B cell (primary cell): ENCODE measurements around the gene GLIS1. TPM values are rescaled to one million over a fixed set of nuclear protein-coding genes. Genes with fewer than 3 reads are reported as not detected.

Experiments used
- ATAC-seq: fragments of 200-7000 bp; cut with Tn5 transposase; one replicate; pipeline ENCODE4 v1.10.0; 2021; ENCODE audit warnings: low read depth, mild to moderate bottlenecking, moderate number of reproducible peaks, moderate library complexity
- CTCF ChIA-PET: fragments of 350-600 bp; sonication (Branson Sonifier 250); formaldehyde crosslinking; loops from one replicate; lab custom pipeline; 2021; ENCODE audit warnings: antibody characterized with exemption, inconsistent platforms; lab: Charles Lee
- POLR2A ChIA-PET: fragments of 350-600 bp; sonication (Branson Sonifier 250); formaldehyde crosslinking; loops from one replicate; lab custom pipeline; 2021; ENCODE audit warnings: antibody characterized with exemption; lab: Charles Lee
- DNase-seq: peaks from one replicate; pipeline ENCODE4 v3.0.0; 2013
- H2AFZ ChIP-seq: 2 replicates; pipeline ENCODE4 v1.6.1; 2012; ENCODE audit warnings: mild to moderate bottlenecking, low read depth, low read length; ENCODE audit not compliant: insufficient read depth, poor library complexity, severe bottlenecking
- H3K27ac ChIP-seq, 2 donors: 1 replicate in 1 of 2; 2 replicates in 1 of 2; pipeline ENCODE4 v1.5.1; 2012 to 2013; ENCODE audit warnings: low read length in 2 of 2, mild to moderate bottlenecking in 2 of 2, moderate library complexity in 1 of 2
- H3K27me3 ChIP-seq, 4 experiments: fragments of 200-600 bp in 1 of 4; sonication (generic) in 1 of 4; replicated peaks in 1 of 4; 1 replicate in 2 of 4; 2 replicates in 2 of 4; pipeline versions ENCODE4 v1.6.1 to v1.7.0; 2013 to 2016; ENCODE audit warnings: low read length in 3 of 4, mild to moderate bottlenecking in 2 of 4, mixed read lengths in 1 of 4, moderate library complexity in 1 of 4; ENCODE audit not compliant: insufficient read depth in 4 of 4, control insufficient read depth in 3 of 4; ENCODE audit errors: control extremely low read depth in 1 of 4
- H3K36me3 ChIP-seq, 2 experiments: replicated peaks in 1 of 2; 1 replicate in 1 of 2; 2 replicates in 1 of 2; pipeline versions ENCODE4 v1.6.1 to v1.7.1; 2013; ENCODE audit warnings: low read length in 1 of 2; ENCODE audit not compliant: insufficient read depth in 2 of 2, control insufficient read depth in 1 of 2; ENCODE audit errors: control extremely low read depth in 1 of 2, extremely low read depth in 1 of 2
- H3K4me1 ChIP-seq, 2 donors: fragments of 200-600 bp in 1 of 2; sonication (generic) in 1 of 2; 1 replicate in 1 of 2; 2 replicates in 1 of 2; pipeline versions ENCODE4 v1.5.1 to v1.6.1; 2013 to 2017; ENCODE audit warnings: low read length in 2 of 2; ENCODE audit not compliant: control insufficient read depth in 2 of 2, insufficient read depth in 2 of 2
- H3K4me2 ChIP-seq: replicated peaks from 2 replicates; pipeline ENCODE3; 2012; ENCODE audit warnings: mild to moderate bottlenecking, low read depth, low read length; ENCODE audit not compliant: poor library complexity, severe bottlenecking
- H3K4me3 ChIP-seq, 5 experiments: fragments of 200-600 bp in 1 of 5; sonication (generic) in 1 of 5; 1 replicate in 3 of 5; 2 replicates in 2 of 5; pipeline versions ENCODE4 v1.5.1 to v1.7.0; 2011 to 2016; ENCODE audit warnings: low read length in 4 of 5, mild to moderate bottlenecking in 4 of 5, low read depth in 2 of 5, control low read depth in 1 of 5, moderate library complexity in 1 of 5; ENCODE audit not compliant: insufficient read depth in 1 of 5; ENCODE audit errors: control extremely low read depth in 1 of 5, extremely low read depth in 1 of 5
- H3K79me2 ChIP-seq: fragments of 200-600 bp; sonication (generic); one replicate; pipeline ENCODE4 v1.6.0; 2016; ENCODE audit warnings: low read length; ENCODE audit not compliant: control insufficient read depth, insufficient read depth
- H3K9ac ChIP-seq: fragments of 200-600 bp; sonication (generic); 2 replicates; pipeline ENCODE4 v1.6.1; 2017; ENCODE audit warnings: mild to moderate bottlenecking, low read length, moderate library complexity
- H3K9me3 ChIP-seq, 3 donors: one replicate each; pipeline versions ENCODE4 v1.6.1 to v1.7.1; 2013; ENCODE audit warnings: low read length in 2 of 3; ENCODE audit not compliant: control insufficient read depth in 2 of 3, insufficient read depth in 1 of 3; ENCODE audit errors: control extremely low read depth in 1 of 3
- H4K20me1 ChIP-seq: 2 replicates; pipeline ENCODE4 v1.6.0; 2012; ENCODE audit warnings: mild to moderate bottlenecking, low read length; ENCODE audit not compliant: insufficient read depth, control insufficient read depth, poor library complexity, severe bottlenecking
- H3K27ac Mint-ChIP-seq: one replicate; pipeline ENCODE4 v1.8.0; 2021; ENCODE audit warnings: mixed read lengths
- H3K27me3 Mint-ChIP-seq: one replicate; pipeline ENCODE4 v1.8.0; 2021; ENCODE audit warnings: mixed read lengths
- H3K4me1 Mint-ChIP-seq: one replicate; pipeline ENCODE4 v1.8.0; 2021; ENCODE audit warnings: mixed read lengths
- H3K4me3 Mint-ChIP-seq: one replicate; pipeline ENCODE4 v1.8.0; 2021; ENCODE audit warnings: mixed read lengths
- H3K9me3 Mint-ChIP-seq: one replicate; pipeline ENCODE4 v1.8.0; 2022; ENCODE audit warnings: mixed read lengths; ENCODE audit not compliant: insufficient read depth
- CTCF ChIP-seq: fragments of 200-600 bp; IDR thresholded peaks from one replicate; pipeline ENCODE4 v1.8.0; 2022; ENCODE audit warnings: antibody characterized with exemption, mild to moderate bottlenecking
- EZH2 ChIP-seq: IDR thresholded peaks from 2 replicates; pipeline ENCODE4 v1.6.1; 2012; ENCODE audit warnings: borderline replicate concordance, low read depth, mild to moderate bottlenecking, moderate library complexity, low read length; ENCODE audit not compliant: insufficient read depth, poor library complexity, severe bottlenecking
- WGBS: methylation state at CpG from one replicate; pipeline ENCODE4 v1.1.5; 2013; ENCODE audit warnings: missing lambda C conversion rate; ENCODE audit not compliant: insufficient coverage; 5-methylcytosine and 5-hydroxymethylcytosine counted together
- intact Hi-C: fragments of 100-400 bp; cut with micrococcal nuclease; formaldehyde crosslinking; loops from one replicate; pipeline ENCODE4 v1.10.0; 2022
- polyA plus RNA-seq: library from polyadenylated mRNA; depleted of rRNA; stranded (reverse); fragments of >200 nt; gene quantifications from 2 replicates; pipeline ENCODE4 v1.2.3, GENCODE V29; 2012
- total RNA-seq, 2 donors: library from RNA; stranded (reverse); fragments of 120-200 nt in 1 of 2; gene quantifications; 1 replicate in 1 of 2; 2 replicates in 1 of 2; pipeline versions ENCODE4 v1.2.3 to v1.2.4, GENCODE V29; 2013 to 2022

GLIS1 gene
- total and polyA plus RNA-seq, 2 donors (not counting 1 experiment from before 2014, with no cell fraction given), result not detected

GRCh38 chr1:53638360-53639035 lies 100.5 kb downstream of the GLIS1 start:
- no peak overlapping the region for H3K9ac ChIP-seq
- DNase-seq (no peak), ATAC-seq (no peak)
- Mint-ChIP-seq H3K27me3 (peaks cover 14% of the 10 kb centered on the region), H3K9me3 (no peaks in the 10 kb centered on the region), H3K4me3 (no peak overlapping the region), H3K4me1 (no peaks in the 10 kb centered on the region), H3K27ac (no peak overlapping the region)
- H3K4me2 ChIP-seq, result no peak overlapping the region
- no peak overlapping the region for H3K27ac ChIP-seq
- POLR2A ChIA-PET, result no interaction called here
- intact Hi-C loops, result no loop called here
- TF ChIP-seq CTCF, result no peak
- no peak for TF ChIP-seq EZH2
- no peak overlapping the region for H2AFZ ChIP-seq
- WGBS, result 87% methylated on average over 8 of the region's 8 CpGs
- no peaks in the 10 kb centered on the region for H4K20me1 ChIP-seq
- H3K4me3 ChIP-seq, result no peak overlapping the region
- no peaks in the 10 kb centered on the region for H3K36me3 ChIP-seq
- CTCF ChIA-PET, result no interaction called here
- H3K4me1 ChIP-seq, result no peaks in the 10 kb centered on the region
- H3K27me3 ChIP-seq, result no peaks in the 10 kb centered on the region
- H3K79me2 ChIP-seq, result no peaks in the 10 kb centered on the region
- H3K9me3 ChIP-seq, result no peaks in the 10 kb centered on the region

GRCh38 chr1:53637511-53638359 lies 101.2 kb downstream of the GLIS1 start:
- H3K4me3 ChIP-seq, result no peak overlapping the region
- H3K27ac ChIP-seq, result no peak overlapping the region
- H3K9me3 ChIP-seq, result peaks cover 0 to 3% (median 0%) of the 10 kb centered on the region in 3 donors
- no peaks in the 10 kb centered on the region for H4K20me1 ChIP-seq
- ChIA-PET CTCF (no interaction called here), POLR2A (no interaction called here)
- no peak for ATAC-seq
- H2AFZ ChIP-seq, result no peak overlapping the region
- Mint-ChIP-seq H3K4me3 (no peak overlapping the region), H3K9me3 (no peaks in the 10 kb centered on the region), H3K27ac (no peak overlapping the region), H3K4me1 (no peaks in the 10 kb centered on the region), H3K27me3 (peaks cover 12% of the 10 kb centered on the region)
- no peaks in the 10 kb centered on the region for H3K27me3 ChIP-seq
- H3K4me1 ChIP-seq, result no peaks in the 10 kb centered on the region
- intact Hi-C loops, result no loop called here
- H3K9ac ChIP-seq, result no peak overlapping the region
- TF ChIP-seq CTCF, result no peak
- no peak for TF ChIP-seq EZH2
- no peak overlapping the region for H3K4me2 ChIP-seq
- no peaks in the 10 kb centered on the region for H3K36me3 ChIP-seq
- H3K79me2 ChIP-seq, result no peaks in the 10 kb centered on the region
- DNase-seq, result no peak
- 55% methylated on average over 13 of the region's 14 CpGs for WGBS
